ENCODE results near the gene PCDHB4.
"Not testable (repeated sequence)": the region's sequence is repeated elsewhere in the genome, so short reads cannot be mapped to it uniquely, and the experiment has no call there.

Gene PCDHB4

DNA sequence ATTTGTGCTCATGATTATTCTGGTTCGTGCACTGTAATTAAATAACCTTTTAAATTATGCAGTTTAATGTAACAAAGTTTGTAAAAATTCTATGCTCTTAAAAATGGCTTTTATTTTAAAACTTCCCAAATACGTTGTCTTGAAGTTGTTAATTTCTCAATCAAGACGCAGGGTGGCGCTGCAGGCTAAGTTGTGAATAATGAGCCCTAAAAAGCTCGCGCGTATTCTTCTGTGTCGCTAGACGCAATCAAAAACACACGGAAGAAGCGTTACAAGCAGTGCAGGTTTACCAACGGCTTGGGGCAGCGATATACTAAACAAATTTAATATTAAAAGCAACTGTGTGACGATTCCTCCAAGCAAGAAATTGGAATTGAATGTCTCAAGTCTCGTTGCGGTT lies at the start of gene PCDHB4:
Gene PCDHB4 (plus strand): TSS at position 256 of the 400 bp plus-strand sequence. CDS start 181 bp downstream, outside the sequence.
- DNase-seq (ENCODE audit: low spot score) = peak; percentile 46

DNA sequence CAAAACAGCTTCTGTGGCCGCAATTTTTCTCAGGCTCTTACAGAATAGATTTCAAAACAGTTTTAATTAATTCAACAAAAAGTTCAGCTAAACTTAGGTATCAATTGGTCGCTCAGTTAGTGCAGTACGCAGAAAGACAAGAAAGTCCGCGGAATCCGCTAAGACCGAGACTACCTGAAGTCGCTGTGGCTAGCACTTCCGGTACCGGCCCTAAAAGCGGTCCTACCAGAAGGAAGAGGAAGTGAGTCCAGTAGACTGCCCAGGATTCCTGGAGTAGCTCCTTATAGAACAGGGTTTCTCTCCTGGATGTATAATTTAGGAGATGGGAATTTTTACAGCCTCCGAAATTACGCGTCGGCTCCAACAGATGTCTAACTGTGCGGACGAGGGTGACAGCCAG lies 43.8 kb upstream of the PCDHB4 start:
- DNase-seq (ENCODE audit: low spot score) = no peak

DNA sequence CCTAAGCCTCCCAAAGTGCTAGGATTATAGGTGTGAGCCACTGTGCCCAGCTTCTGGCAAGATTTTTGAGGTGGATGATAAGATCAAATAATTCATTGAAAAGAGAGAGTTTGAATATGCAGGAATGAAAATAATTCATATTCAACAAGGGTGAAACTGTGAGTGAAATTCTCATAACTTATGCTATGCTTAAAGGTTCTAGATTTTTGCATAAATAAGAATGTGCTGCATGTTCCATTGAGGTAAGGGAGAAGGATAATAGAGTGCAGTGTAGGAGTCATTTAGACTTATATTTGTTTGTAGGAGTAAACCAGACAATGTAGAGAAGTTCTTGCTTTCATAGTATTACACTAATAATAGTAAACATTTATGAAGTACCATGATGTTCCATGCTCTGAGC lies 39.4 kb upstream of the PCDHB4 start:
- DNase-seq (ENCODE audit: low spot score) = no peak

DNA sequence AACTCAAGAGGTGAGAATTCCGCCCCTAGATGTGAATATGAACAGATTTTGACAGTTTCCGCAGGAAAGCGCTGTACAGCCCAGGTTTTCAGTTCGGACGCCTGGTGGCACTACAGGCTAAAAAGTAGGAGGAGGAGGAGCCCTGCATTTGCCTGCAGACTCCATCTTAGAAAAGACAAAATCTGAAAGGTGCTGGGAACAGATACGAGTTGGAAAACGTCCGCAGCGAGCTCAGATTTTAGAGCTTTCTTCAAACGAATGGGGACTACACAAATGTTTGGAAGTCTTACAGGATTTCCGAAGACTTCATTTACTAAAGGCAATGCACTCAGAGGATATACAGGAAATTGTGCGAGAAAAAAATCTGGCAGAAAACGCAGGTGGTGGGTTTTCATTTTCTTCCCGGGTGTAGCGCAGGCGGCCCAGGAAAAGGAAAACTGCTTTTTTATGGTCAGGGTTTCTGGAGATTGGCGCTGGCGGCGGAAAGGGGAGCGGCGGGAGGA lies 37.1 kb upstream of the PCDHB4 start:
- DNase-seq (ENCODE audit: low spot score) = peak; percentile 78

DNA sequence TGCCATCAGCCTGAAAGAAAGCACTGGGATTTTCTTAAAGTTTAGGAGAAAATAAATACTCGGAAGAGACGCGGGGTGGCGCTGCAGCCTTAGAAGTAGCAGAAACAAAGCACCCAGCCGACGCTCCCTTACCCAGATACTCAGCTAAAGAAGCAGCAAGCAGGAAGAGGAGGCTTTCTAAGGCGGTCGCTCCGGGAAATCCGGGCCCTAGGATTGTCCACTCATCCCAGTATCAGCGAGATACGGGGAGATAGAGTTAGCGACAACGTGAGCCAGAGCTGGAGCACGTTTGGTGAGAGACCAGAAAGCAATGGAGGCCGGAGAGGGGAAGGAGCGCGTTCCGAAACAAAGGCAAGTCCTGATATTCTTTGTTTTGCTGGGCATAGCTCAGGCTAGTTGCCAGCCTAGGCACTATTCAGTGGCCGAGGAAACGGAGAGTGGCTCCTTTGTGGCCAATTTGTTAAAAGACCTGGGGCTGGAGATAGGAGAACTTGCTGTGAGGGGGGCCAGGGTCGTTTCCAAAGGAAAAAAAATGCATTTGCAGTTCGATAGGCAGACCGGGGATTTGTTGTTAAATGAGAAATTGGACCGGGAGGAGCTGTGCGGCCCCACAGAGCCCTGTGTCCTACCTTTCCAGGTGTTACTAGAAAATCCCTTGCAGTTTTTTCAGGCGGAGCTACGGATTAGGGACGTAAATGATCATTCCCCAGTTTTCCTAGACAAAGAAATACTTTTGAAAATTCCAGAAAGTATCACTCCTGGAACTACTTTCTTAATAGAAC lies 26.9 kb upstream of the PCDHB4 start, which contains the start of gene PCDHB2:
Gene PCDHB2 (plus strand): TSS at position 135 of the 782 bp plus-strand sequence. CDS start 176 bp downstream, at position 311.
- peak; percentile 15 for DNase-seq (ENCODE audit: low spot score)

DNA sequence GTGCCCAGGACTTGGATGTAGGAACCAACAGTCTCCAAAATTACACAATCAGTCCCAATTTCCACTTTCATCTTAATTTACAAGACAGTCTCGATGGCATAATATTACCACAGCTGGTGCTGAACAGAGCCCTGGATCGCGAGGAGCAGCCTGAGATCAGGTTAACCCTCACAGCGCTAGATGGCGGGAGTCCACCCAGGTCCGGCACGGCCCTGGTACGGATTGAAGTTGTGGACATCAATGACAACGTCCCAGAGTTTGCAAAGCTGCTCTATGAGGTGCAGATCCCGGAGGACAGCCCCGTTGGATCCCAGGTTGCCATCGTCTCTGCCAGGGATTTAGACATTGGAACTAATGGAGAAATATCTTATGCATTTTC lies 26.4 kb upstream of the PCDHB4 start:
- DNase-seq (ENCODE audit: low spot score) = no peak

DNA sequence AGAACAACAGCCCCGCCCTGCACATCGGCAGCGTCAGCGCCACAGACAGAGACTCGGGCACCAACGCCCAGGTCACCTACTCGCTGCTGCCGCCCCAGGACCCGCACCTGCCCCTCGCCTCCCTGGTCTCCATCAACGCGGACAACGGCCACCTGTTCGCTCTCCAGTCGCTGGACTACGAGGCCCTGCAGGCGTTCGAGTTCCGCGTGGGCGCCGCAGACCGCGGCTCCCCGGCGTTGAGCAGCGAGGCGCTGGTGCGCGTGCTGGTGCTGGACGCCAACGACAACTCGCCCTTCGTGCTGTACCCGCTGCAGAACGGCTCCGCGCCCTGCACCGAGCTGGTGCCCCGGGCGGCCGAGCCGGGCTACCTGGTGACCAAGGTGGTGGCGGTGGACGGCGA lies 25.4 kb upstream of the PCDHB4 start:
- DNase-seq (ENCODE audit: low spot score) = not testable (repeated sequence)

DNA sequence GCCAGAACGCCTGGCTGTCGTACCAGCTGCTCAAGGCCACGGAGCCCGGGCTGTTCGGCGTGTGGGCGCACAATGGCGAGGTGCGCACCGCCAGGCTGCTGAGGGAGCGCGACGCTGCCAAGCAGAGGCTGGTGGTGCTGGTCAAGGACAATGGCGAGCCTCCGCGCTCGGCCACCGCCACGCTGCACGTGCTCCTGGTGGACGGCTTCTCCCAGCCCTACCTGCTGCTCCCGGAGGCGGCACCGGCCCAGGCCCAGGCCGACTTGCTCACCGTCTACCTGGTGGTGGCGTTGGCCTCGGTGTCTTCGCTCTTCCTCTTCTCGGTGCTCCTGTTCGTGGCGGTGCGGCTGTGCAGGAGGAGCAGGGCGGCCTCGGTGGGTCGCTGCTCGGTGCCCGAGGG lies 25.0 kb upstream of the PCDHB4 start:
- DNase-seq (ENCODE audit: low spot score) = not testable (repeated sequence)

DNA sequence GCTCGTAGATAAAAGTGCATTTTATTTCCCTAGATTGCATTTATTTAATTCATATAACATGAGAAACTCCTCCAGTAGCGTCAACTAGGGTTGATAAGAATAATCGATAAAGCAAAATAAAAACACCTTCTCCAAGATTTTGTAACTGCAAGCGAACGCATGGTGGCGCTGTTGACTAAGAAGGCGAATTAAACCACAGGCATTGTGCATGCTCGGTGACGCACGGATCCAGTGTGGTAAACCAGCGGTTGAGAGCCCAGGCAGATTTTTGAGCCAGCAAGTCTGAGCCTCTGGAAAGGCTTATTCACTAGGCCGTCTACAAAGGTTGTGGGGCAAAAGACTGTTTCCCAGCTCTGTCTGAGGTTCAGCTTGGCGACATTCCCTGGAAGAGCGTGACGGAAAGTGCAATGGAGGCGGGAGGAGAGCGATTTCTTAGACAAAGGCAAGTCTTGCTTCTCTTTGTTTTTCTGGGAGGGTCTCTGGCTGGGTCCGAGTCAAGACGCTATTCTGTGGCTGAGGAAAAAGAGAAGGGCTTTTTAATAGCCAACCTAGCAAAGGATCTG lies 21.3 kb upstream of the PCDHB4 start, which contains the start of gene PCDHB3:
Gene PCDHB3 (plus strand): TSS at position 231 of the 563 bp plus-strand sequence. CDS start 177 bp downstream, at position 408.
- peak; percentile 7 for DNase-seq (ENCODE audit: low spot score)

DNA sequence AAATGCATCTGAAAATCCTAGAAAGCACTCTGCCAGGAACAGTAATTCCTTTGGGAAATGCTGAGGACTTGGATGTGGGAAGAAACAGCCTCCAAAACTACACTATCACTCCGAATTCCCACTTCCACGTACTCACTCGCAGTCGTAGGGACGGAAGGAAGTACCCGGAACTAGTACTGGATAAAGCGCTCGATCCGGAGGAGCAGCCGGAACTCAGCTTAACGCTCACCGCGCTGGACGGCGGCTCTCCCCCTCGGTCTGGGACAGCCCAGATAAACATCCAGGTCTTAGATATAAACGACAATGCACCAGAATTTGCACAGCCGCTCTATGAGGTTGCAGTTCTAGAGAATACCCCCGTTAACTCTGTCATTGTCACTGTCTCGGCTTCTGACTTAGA lies 20.6 kb upstream of the PCDHB4 start:
- DNase-seq (ENCODE audit: low spot score) = no peak

DNA sequence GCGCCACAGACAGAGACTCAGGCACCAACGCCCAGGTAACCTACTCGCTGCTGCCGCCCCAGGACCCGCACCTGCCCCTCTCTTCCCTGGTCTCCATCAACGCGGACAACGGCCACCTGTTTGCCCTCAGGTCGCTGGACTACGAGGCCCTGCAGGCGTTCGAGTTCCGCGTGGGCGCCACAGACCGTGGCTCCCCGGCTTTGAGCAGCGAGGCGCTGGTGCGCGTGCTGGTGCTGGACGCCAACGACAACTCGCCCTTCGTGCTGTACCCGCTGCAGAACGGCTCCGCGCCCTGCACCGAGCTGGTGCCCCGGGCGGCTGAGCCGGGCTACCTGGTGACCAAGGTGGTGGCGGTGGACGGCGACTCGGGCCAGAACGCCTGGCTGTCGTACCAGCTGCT lies 19.5 kb upstream of the PCDHB4 start:
- not testable (repeated sequence) for DNase-seq (ENCODE audit: low spot score)

DNA sequence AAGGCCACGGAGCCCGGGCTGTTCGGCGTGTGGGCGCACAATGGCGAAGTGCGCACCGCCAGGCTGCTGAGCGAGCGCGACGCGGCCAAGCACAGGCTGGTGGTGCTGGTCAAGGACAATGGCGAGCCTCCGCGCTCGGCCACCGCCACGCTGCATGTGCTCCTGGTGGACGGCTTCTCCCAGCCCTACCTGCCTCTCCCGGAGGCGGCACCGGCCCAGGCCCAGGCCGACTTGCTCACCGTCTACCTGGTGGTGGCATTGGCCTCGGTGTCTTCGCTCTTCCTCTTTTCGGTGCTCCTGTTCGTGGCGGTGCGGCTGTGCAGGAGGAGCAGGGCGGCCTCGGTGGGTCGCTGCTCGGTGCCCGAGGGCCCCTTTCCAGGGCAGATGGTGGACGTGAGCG lies 19.1 kb upstream of the PCDHB4 start:
- DNase-seq (ENCODE audit: low spot score) = not testable (repeated sequence)

DNA sequence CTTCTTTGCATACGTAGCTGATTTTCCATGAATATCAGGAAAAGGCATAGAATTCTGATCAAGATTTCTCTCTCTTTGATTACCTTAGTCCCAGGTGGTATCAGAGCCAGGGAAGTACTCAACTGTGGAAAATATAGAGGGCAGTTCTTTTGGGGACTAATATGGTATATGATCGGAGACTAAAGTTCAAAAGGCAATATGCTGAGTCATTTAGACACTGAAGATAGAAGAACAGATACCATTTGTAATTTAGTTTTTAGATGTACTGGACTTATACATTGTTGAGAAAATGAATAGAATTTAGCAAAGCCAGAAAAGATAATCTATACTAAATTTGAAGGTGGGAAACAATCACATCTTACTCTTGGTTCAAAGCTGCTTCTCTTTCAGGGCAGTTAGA lies 16.3 kb upstream of the PCDHB4 start:
- no peak for DNase-seq (ENCODE audit: low spot score)

DNA sequence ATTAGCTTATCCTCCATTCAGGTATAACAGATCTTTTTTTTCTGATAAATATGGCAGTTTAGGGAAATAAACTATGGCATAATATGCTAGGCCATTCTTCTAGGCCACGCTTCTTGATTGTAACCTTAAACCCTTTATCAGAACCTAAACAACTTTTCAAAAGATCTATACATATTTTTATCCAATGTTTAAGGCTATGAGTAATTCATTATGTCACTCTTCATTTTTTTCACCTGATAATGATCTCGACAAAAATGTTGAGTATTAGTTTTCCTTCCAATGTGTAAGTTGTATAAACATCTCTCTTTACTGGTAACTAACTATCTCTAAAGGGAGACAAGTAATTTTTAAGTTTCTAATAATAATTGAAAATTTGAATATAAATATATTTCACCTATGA lies 2.4 kb upstream of the PCDHB4 start:
- no peak for DNase-seq (ENCODE audit: low spot score)

DNA sequence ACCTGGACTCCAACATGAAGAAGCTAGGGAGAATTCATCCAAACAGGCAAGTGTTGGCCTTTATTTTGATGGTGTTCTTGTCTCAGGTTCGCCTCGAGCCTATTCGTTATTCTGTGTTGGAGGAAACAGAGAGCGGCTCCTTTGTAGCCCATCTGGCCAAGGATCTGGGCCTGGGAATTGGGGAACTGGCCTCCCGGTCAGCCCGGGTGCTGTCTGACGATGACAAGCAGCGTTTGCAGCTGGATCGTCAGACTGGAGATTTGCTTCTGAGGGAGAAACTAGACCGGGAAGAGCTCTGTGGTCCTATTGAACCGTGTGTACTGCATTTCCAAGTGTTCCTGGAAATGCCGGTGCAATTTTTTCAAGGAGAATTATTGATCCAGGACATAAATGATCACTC lies 367 bp downstream of the PCDHB4 start:
- DNase-seq (ENCODE audit: low spot score) = no peak

DNA sequence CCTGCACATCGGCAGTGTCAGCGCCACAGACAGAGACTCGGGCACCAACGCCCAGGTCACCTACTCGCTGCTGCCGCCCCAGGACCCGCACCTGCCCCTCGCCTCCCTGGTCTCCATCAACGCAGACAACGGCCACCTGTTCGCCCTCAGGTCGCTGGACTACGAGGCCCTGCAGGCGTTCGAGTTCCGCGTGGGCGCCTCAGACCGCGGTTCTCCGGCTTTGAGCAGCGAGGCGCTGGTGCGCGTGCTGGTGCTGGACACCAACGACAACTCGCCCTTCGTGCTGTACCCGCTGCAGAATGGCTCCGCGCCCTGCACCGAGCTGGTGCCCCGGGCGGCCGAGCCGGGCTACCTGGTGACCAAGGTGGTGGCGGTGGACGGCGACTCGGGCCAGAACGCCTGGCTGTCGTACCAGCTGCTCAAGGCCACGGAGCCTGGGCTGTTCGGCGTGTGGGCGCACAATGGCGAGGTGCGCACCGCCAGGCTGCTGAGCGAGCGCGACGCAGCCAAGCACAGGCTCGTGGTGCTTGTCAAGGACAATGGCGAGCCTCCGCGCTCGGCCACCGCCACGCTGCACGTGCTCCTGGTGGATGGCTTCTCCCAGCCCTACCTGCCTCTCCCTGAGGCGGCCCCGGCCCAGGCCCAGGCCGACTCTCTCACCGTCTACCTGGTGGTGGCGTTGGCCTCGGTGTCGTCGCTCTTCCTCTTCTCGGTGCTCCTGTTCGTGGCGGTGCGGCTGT lies 1.9 kb downstream of the PCDHB4 start:
- DNase-seq (ENCODE audit: low spot score) = not testable (repeated sequence)

DNA sequence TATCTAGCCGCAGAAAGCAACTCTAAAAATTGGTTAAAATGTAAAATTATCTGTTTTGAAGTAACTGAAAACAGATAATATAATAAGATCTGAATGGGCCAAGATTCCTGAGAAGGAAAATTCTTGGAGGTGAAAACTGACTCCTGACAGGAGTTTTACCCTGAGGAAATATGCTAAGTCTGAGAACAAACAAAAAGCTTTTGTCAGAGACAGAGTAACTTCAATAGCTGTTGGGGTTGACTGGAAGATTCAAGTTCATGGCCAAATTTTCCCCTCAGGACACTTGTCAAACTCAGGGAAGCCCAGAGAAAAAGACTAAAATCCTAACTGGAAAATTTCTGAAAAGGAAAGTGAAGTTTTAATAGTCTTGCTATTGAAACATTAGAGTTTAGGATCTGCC lies 5.7 kb downstream of the PCDHB4 start:
- DNase-seq (ENCODE audit: low spot score) = no peak

DNA sequence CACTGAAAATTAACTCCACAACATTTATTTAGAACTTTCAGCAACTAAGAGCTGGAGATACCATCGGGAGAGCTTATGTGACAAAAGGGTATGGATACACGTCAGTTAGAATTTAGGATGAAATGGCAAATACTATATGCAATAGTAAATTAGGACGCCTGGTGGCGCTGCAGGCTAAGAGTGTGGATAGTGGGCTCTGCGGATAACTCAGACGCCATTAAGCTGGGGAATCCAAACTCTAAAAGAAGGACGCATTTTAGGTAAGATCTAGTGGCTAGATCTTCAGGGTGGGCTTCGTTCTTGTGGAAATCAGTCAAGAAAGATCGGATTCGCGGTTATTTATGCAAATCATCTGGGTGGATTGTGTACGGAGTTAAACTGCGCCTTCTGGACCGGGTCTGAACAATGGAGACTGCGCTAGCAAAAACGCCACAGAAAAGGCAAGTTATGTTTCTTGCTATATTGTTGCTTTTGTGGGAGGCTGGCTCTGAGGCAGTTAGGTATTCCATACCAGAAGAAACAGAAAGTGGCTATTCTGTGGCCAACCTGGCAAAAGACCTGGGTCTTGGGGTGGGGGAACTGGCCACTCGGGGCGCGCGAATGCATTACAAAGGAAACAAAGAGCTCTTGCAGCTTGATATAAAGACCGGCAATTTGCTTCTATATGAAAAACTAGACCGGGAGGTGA lies 13.6 kb downstream of the PCDHB4 start, which contains the start of gene PCDHB5:
Gene PCDHB5 (plus strand): TSS at position 177 of the 688 bp plus-strand sequence. CDS start 229 bp downstream, at position 406.
- DNase-seq (ENCODE audit: low spot score) = peak; percentile 38

DNA sequence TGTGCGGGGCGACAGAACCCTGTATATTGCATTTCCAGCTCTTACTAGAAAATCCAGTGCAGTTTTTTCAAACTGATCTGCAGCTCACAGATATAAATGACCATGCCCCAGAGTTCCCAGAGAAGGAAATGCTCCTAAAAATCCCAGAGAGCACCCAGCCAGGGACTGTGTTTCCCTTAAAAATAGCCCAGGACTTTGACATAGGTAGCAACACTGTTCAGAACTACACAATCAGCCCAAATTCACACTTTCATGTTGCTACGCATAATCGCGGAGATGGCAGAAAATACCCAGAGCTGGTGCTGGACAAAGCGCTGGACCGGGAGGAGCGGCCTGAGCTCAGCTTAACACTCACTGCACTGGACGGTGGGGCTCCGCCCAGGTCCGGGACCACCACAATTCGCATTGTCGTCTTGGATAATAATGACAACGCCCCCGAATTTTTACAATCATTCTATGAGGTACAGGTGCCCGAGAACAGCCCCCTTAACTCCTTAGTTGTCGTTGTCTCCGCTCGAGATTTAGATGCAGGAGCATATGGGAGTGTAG lies 14.2 kb downstream of the PCDHB4 start:
- no peak for DNase-seq (ENCODE audit: low spot score)

DNA sequence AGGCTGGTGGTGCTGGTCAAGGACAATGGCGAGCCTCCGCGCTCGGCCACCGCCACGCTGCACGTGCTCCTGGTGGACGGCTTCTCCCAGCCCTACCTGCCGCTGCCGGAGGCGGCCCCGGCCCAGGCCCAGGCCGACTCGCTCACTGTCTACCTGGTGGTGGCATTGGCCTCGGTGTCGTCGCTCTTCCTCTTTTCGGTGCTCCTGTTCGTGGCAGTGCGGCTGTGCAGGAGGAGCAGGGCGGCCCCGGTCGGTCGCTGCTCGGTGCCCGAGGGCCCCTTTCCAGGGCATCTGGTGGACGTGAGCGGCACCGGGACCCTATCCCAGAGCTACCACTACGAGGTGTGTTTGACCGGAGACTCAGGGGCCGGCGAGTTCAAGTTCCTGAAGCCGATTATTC lies 15.7 kb downstream of the PCDHB4 start:
- not testable (repeated sequence) for DNase-seq (ENCODE audit: low spot score)

DNA sequence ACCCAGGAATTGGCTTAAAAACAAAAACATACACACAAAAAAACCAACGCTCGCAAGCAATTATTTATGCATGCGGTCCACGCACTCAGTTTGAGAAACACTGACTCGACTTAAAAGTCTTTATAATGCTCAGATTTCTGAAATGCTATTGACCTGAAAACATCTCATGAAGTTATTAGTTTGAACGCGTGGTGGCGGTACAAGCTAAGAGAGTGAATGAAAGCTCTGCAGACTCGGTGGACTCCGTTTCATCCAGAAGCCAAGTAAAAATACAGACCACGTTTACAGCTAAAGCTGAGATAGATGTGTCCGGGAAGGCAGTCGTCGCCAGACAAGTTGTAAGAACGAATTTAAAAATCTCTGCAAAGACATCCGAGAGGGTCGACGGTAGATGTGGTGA lies 28.2 kb downstream of the PCDHB4 start, which contains the start of gene PCDHB6:
Gene PCDHB6 (plus strand): TSS at position 246 of the 400 bp plus-strand sequence. CDS start 201 bp downstream, outside the sequence.
- DNase-seq (ENCODE audit: low spot score) = no peak
